Measurements from ENCODE around the gene RHBDL3. TPM values are rescaled to one million over a fixed set of nuclear protein-coding genes. Genes with fewer than 3 reads are reported as not detected.

Gene RHBDL3
- total RNA-seq, 2 donors from 2014 or later: 0.86 TPM; not detected in 1

DNA sequence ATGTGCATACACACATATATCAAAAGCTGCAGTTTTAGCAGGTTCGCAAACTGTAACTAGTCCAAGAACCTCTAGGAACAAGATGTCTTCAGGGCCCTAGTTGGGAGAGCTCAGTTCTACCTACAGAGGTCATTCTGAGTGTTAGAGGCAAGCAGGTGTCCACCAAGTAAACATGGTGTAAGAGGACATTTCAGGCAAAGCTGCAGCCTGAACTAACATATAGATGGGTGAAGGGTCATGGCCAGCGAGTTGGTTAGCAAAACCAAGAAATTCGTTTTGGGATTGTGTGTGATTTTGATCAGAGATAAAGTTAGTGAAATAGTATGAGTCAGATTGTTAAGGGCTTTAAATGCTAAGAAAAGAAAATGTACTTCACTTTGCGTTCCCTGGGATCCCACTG lies 51.7 kb downstream of the RHBDL3 start:
- no peak for DNase-seq (ENCODE audit: low spot score)
- intact Hi-C loops (cut with DNase I): no loop called here

DNA sequence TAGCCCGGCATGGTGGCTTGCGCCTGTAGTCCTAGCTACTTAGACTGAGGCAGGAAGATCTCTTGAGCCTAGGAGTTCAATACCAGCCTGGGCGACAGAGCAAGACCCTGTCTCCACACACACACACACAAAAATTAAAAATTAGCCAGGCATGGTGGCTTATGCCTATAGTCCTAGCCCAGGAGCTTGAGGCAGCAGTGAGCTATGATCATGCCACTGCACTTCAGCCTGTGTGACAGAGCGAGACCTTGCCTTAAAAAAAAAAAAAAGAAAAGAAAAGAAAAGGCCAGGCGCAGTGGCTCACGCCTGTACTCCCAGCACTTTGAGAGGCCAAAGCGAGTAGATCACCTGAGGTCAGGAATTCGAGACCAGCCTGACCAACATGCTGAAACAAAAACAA lies 52.4 kb downstream of the RHBDL3 start:
- peak; percentile 11 for DNase-seq (ENCODE audit: low spot score)
- intact Hi-C loops (cut with DNase I): no loop called here

DNA sequence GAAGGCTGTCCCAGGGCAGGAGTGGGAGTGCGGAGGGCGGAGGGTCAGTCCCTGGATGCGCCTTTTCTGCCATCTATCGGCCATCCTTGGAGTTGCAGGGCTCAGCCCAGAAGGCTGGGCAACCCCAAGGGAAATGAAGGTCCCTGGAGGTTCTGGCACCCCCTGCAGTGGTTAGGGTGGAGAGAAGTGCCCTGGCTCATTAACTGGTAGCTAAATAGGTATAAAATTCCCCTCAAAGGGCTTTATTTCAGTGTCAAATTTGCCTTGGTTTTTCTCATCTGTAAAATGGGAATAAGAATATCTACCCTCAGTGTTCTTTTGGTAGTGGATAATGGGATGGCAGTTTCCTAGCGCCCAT lies 53.9 kb downstream of the RHBDL3 start:
- intact Hi-C loops (cut with DNase I): no loop called here
- DNase-seq (ENCODE audit: low spot score): peak; percentile 92

DNA sequence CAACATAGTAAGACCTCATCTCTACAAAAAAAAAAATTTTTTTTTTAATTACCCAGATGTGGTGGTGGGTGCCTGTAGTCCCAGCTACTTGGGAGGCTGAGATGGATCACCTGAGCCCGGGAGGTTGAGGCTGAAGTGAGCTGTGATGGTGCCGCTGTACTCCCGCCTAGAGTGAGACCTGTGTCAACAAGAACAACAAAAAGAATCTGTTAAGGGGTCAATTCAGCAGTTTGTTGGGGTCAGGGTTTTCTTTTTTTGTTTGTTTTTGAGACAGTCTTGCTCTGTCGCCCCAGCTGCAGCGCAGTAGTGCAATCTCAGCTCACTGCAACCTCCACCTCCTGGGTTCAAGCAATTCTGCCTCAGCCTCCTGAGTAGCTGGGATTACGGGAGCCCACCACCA lies 54.4 kb downstream of the RHBDL3 start:
- intact Hi-C loops (cut with DNase I): loop anchor here in 1 of 2 donors (5.0 kb wide), 1 partner anchor 68 kb away; no protein-coding TSS in a partner anchor
- DNase-seq (ENCODE audit: low spot score): peak; percentile 43

DNA sequence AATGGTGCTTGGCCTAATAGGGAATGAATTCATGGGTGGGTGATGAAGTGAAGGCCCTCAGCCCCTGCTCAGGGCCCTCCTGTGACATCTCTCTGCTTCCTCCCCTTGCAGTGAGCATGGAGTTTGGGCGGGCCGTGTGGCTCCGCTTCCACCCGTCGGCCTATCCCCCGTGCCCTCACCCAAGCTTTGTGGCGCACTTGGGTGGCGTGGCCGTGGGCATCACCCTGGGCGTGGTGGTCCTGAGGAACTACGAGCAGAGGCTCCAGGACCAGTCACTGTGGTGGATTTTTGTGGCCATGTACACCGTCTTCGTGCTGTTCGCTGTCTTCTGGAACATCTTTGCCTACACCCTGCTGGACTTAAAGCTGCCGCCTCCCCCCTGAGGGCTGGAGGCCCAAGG lies 55.2 kb downstream of the RHBDL3 start:
- peak; percentile 68 for DNase-seq (ENCODE audit: low spot score)
- intact Hi-C loops (cut with DNase I): loop anchor here in 1 of 2 donors (5.0 kb wide), 1 partner anchor 69 kb away; no protein-coding TSS in a partner anchor

DNA sequence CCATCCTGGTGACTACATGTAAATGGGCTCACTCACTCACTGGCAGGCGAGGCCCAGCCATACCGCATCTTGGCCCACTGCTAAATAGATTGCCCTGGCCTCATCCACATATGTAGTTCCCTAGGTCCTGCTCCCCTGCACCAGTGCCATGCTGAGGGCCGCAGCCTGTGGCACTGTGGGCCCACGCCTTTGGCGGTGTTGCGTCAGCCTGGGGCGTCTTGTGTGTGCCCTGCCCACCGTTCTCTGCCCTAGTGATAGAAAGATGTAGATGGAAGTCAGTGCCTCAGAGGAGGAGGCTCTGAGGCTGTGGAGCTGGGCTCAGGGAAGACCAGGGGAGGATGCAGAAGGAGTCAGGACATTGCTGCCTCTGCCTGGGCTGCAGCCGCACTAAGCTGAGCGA lies 57.4 kb downstream of the RHBDL3 start:
- intact Hi-C loops (cut with DNase I): loop anchor here in 1 of 2 donors (5.0 kb wide), 1 partner anchor 71 kb away; no protein-coding TSS in a partner anchor

DNA sequence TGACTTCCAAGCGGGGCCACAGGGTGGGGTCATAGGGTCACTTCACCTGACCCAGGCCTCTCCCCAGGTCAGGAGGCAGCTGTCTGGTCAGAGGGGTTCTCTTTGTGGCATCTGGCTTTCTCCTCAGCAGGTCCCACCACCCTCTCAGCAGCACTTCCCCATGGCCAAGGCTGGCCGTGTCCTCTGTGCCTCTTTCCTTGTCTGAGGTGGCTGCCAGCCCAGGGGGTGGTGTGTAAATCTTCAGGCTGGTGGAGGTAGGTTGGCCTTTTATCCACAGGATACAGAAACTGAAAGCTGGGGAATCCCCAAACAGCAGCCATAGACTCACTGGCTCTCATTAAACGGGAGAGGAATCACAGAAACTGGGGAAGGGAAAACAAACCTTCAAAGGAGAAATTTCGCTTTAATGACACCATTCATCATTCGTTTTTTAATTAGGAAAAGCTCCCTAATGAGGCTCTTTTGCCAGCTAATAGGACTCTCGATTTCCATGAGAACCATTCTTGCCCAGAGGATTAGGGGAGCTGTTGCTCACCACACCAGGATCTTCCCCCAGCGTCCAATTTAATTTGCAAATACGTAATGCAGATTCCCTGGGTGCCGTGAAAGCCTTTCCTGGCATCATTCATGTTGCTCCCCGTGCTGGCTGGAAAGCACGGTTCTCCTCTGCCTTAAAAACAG lies 58.3 kb downstream of the RHBDL3 start:
- intact Hi-C loops (cut with DNase I): loop anchor here in 1 of 2 donors (5.0 kb wide), 1 partner anchor 72 kb away; no protein-coding TSS in a partner anchor
- no peak for DNase-seq (ENCODE audit: low spot score)

More for the DNA sequence above, 57.4 kb downstream of the RHBDL3 start:
- DNase-seq (ENCODE audit: low spot score): no peak

DNA sequence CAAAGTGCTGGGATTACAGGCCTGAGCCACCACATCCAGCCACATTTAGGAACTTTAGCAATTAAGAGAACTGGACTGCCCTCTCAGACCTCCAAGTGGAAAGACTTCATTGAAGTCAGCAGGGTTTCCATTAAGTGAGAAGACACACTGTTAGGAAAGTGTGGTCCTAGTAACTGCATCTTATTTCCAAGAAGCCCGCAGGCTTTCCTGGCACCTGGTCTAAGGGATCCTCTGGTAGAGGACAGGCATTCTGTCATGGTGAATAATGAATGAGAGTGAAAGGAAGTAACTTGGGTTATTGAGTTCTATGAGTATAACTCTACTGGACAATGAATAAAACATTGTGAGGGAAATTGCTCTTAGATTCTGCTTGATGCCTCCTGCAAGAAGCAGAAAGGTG lies 62.3 kb downstream of the RHBDL3 start:
- DNase-seq (ENCODE audit: low spot score): no peak

DNA sequence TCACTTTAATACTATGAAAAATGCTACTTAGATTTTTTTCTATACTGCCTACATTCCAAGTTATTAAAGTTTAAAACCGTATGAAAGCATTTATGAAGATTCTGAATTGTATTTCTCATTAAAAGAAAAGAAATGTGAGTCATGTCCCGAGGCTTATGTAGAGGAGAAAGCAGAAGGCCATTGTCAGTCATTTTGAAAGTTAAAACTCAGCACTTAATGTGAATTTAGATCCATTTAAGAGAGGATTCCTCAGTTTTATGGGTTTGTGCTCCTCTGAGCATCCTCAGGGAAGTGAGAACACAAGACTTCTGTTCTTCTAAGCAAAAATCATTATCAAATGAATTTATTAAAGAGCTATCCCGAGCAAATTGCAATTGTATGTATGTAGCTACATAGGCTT lies 64.5 kb downstream of the RHBDL3 start:
- intact Hi-C loops (cut with DNase I): no loop called here
- no peak for DNase-seq (ENCODE audit: low spot score)

More for the DNA sequence above, 62.3 kb downstream of the RHBDL3 start:
- intact Hi-C loops (cut with DNase I): no loop called here

DNA sequence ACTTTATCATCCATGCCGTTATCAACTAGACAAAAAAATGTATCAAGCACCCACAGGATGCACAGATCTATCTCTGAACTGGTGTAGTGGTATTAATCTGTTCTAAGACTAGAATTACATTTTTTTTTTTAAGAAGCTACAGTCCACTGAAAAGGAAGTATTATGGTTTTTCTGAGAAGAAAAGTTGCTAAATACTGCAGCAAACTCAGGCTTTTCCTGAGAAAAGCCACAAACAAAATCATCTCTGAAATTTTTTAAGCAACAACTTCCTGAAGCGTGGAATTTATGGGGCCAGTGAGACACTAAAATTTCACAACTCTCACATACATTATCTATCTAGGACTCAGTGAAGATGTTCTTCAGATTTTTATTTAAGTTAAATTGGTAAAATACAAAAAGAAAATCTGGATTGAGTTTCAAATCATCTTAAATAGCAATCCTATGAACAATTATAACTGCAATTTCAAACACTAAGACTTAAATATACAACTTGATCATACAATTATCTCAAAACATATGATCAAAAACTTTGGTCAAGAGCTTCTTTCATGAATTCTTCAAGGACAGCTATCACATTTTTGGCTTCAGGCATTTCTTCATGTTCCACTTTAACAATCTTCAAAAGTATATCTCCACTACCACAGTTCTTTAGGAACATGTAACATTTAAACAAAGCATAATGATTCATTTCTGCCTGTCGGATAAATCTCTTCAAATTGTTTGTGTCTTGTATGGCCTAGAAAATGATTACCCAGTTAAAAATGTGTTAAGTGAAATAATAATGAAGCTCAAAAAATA lies 65.8 kb downstream of the RHBDL3 start:
- intact Hi-C loops (cut with DNase I): no loop called here
- DNase-seq (ENCODE audit: low spot score): no peak

DNA sequence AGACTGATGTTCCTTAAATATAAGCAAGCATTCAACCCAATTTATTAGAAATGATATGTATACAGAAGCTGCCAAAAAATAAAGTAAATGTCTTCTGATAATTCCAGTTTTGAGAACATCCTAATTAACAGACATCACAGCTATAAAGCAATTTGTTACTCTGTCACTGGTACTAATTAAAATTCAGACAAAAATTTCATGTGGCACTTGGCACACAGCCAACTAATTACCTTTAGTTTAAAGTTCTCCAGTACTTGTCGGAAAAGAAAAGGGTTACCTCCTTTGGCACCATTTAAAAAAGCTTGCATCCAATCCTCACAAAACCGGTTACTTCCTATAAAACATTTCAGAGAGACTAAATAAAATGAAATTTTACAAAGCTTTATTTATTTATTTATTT lies 67.6 kb downstream of the RHBDL3 start:
- intact Hi-C loops (cut with DNase I): no loop called here
- DNase-seq (ENCODE audit: low spot score): no peak

DNA sequence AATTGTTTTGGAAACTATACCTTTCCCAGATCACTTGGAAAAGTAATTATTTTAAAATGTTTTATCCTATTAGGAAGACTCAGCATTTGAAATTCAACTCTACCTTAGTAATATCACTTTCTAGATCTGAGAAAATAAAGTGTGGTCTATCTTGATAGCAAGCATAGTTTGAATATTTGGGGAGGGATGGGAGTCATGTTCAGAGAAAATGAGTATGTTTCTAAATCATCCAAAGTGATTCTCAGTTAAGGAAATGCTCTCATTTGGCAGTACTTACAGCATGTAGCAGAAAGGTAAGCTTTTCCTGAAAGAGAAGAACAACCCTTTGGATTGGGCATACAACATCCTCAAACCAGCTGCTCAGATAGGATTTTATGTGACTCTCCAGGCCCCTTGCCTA lies 69.4 kb downstream of the RHBDL3 start:
- intact Hi-C loops (cut with DNase I): no loop called here
- DNase-seq (ENCODE audit: low spot score): no peak

DNA sequence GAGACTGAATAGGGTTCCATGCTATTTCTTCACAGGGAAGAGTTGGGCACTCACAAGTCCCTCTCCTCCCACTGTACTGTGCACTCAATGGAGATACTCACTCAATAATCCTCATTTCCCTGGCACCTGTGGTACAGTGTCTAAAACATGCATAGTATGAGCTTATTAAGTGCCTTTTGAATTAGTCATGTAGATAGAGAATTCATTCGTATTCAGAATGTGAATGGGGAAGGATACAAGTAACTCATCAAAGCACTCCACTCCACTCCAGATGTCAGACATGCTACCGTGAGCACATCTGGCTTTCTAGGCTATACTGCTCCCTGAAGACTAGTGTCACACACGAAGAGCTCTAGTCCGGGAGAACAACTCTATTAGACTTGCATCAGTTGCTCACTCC lies 70.1 kb downstream of the RHBDL3 start:
- DNase-seq (ENCODE audit: low spot score): no peak
- intact Hi-C loops (cut with DNase I): no loop called here

DNA sequence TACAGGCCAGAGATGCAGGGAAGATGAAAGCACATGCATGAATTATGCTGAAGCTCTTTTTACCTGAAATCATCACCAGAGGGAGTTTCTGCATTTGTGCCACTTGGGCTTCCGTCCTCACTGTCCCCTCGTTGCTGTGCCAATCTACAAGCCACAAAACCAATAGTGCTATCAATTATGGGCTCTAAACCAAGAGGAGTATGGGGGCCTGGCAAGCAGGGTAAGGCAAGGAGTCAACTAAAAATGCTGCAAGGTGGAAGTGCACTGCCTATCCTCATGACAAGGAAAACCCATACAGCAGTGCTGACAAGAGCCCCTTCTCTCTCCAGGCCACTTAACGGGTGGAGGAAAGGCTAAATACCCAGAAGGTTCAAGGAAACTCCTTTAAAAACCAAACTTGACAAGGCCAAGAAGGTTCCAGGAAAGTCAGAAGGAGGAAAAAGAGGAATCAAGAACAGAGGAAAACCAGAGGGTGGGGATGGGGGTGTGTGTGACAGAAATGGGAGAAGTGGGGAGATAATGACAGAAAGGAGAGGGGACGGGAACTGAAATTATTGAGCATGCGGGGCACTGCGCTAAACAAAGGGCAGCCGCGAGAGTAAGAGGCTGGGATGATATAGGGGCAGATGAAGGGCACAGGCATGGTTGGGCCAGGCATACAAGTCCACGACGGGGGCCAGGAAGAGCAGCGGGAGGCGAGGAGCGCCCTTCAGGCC lies 75.7 kb downstream of the RHBDL3 start:
- DNase-seq (ENCODE audit: low spot score): no peak
- intact Hi-C loops (cut with DNase I): no loop called here

DNA sequence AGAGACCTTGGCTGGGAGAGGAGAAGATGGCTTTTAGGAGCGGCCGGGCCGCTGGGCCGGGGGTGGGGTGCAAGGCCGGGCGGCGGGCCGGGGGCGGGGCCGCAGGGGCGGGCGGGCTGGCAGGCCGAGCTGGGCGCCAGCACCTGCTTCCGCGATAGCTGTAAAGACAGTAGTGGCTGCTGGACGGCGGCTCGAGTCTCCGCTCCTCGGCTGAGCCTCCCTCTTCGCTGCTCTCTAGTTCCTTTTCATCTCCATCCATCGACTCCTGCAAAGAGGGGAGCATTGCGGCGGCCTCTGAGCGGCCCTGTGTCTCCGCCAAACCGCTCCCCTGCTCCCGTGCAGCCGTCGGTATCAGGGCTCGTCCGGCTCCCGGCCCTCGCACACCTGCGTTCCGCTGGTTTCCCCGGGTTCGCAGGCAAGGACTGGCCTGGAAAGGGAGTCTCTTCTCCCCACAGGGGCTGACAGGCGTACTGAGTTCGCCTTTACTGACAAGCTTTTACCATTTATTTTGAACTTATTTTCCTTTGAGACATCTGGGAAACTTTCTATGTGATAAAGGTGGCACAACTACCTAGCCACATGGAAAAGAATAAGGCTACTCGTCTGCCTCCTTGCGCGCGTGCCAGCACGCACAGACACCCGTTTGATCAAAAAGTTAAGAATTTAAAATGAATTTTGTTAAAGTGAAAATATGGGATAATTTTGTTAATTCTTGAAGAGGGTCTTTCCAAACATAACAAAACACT lies 76.4 kb downstream of the RHBDL3 start, which contains the start of gene C17orf75:
Gene C17orf75, minus strand, starts transcription at position 317 of the 746 bp plus-strand sequence. Its CDS starts 34 bp downstream, at position 283.
- DNase-seq (ENCODE audit: low spot score): peak; percentile 95
- intact Hi-C loops (cut with DNase I): no loop called here

DNA sequence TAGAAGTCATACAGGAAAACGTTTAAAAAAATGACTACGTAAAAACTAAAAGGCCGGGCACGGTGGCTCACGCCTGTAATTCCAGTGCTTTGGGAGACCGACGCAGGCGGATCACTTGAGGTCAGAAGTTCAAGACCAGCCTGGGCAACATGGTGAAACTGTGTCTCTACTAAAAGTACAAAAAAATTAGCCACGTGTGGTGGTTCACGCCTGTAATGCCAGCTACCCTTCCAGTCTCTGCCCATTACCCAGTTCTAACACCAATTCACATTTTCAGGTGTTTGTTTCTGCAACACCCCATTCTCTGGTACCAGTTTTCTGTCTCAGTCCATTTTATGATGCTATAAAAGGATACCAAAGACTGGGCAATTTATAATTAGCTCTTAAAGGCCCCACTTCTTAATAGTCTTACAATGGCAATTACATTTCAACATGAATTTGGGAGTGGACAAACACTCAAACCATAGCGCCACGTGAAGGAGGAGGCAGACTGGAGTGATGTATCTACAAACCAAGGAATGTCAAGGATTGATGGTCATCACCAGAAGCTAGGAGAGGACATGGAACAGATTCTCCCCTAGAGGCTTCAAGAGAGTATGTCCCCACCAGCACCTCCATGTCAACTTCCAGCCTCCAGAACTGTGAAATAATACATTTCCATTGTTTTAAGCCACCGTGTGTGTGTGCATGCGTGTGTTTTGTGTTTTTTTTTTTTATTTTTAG lies 77.1 kb downstream of the RHBDL3 start:
- peak; percentile 54 for DNase-seq (ENCODE audit: low spot score)
- intact Hi-C loops (cut with DNase I): no loop called here

DNA sequence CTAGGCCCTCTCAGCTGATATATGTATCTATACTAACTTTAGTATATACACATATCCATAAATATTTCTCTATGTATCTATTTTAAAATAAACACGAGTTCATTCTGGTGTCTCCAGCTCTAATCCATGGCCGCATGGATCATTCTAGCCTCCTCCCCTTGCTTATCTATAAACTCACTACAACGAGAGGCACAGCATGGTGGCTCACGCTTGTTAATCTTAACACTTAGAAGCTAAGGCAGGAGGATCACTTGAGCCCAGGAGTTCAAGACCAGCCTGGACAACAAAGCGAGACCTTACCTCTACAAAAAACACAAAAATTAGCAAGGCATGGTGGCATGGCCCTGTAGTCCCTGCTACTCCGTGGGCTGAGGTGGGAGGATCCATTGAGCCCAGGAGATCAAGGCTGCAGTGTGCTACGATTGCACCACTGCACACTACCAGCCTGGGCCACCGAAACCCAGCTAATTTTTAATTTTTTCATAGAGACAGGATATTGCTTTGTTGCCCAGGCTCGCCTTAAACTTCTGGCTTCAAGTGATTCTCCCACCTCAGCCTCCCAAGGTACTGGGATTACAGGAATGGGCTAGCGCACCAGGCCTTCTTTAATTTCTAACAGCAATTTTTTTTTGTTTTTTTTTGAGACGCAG lies 80.4 kb downstream of the RHBDL3 start:
- DNase-seq (ENCODE audit: low spot score): peak; percentile 31
- intact Hi-C loops (cut with DNase I): no loop called here

DNA sequence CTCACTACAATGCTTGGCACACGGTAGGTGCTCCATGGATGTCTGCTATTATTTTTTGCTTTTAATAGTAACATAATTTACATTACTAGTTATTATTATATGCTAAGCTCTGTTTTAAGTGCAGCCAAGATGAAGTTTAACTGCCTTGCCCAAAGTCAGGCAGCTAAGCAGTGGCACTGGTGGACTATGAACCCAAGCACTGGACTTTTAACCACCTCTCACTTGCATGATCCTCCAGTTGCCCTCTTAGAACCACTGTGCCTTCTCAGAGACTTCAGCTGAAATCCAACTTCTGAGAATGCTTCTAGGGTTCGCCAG lies 82.8 kb downstream of the RHBDL3 start:
- DNase-seq (ENCODE audit: low spot score): no peak
- intact Hi-C loops (cut with DNase I): no loop called here
